CD4-positive, CD25-positive, alpha-beta regulatory T cell (primary cell): ENCODE measurements around the gene DMTF1. TPM values are rescaled to one million over a fixed set of nuclear protein-coding genes. Genes with fewer than 3 reads are reported as not detected.

ENCODE experiments used
- ATAC-seq, 2 donors: fragments of 150-1000 bp; cut with Tn5 transposase; one replicate each; pipeline ENCODE4 v1.10.0; 2021; ENCODE audit warnings: low read depth in 2 of 2, moderate number of reproducible peaks in 2 of 2, moderate library complexity in 1 of 2
- DNase-seq, 3 donors: peaks; one replicate each; pipeline versions ENCODE4 v3.0.0 to v3.0.0-alpha.2; 2012 to 2022; ENCODE audit warnings: mixed read lengths in 1 of 3
- H3K27ac ChIP-seq: one replicate; pipeline ENCODE4 v1.7.0; 2013; ENCODE audit warnings: mild to moderate bottlenecking, low read length; ENCODE audit not compliant: insufficient read depth, poor library complexity, severe bottlenecking
- H3K27me3 ChIP-seq: one replicate; pipeline ENCODE4 v1.7.0; 2013; ENCODE audit warnings: low read length; ENCODE audit not compliant: control insufficient read depth, insufficient read depth
- H3K36me3 ChIP-seq: one replicate; pipeline ENCODE4 v1.7.0; 2013; ENCODE audit warnings: mild to moderate bottlenecking, low read length, moderate library complexity; ENCODE audit not compliant: control insufficient read depth, insufficient read depth
- H3K4me1 ChIP-seq: 2 replicates; pipeline ENCODE4 v1.7.0; 2013; ENCODE audit warnings: mild to moderate bottlenecking, low read length; ENCODE audit not compliant: insufficient read depth, control insufficient read depth, poor library complexity, severe bottlenecking
- H3K4me3 ChIP-seq: one replicate; pipeline ENCODE4 v1.7.0; 2013; ENCODE audit warnings: low read depth, mild to moderate bottlenecking, low read length, moderate library complexity
- H3K9me3 ChIP-seq, 2 experiments: 1 replicate in 1 of 2; 2 replicates in 1 of 2; pipeline ENCODE4 v1.7.0; 2013; ENCODE audit warnings: low read length in 2 of 2, mild to moderate bottlenecking in 1 of 2, moderate library complexity in 1 of 2; ENCODE audit not compliant: control insufficient read depth in 2 of 2
- H3K27ac Mint-ChIP-seq, 3 donors: one replicate each; pipeline ENCODE4 v1.8.0; 2020 to 2022; ENCODE audit warnings: mild to moderate bottlenecking in 3 of 3, mixed read lengths in 3 of 3, moderate library complexity in 2 of 3
- H3K27me3 Mint-ChIP-seq: one replicate; pipeline ENCODE4 v1.8.0; 2022; ENCODE audit warnings: mild to moderate bottlenecking, mixed read lengths
- H3K36me3 Mint-ChIP-seq: one replicate; pipeline ENCODE4 v1.8.0; 2020; ENCODE audit warnings: mixed read lengths
- H3K4me1 Mint-ChIP-seq, 4 donors: one replicate each; pipeline ENCODE4 v1.8.0; 2020 to 2022; ENCODE audit warnings: mixed read lengths in 4 of 4, mild to moderate bottlenecking in 1 of 4
- H3K4me3 Mint-ChIP-seq, 4 donors: one replicate each; pipeline ENCODE4 v1.8.0; 2020 to 2022; ENCODE audit warnings: mild to moderate bottlenecking in 4 of 4, mixed read lengths in 4 of 4, moderate library complexity in 3 of 4
- H3K9me3 Mint-ChIP-seq, 7 donors: one replicate each; pipeline ENCODE4 v1.8.0; 2020 to 2022; ENCODE audit warnings: mixed read lengths in 7 of 7, mild to moderate bottlenecking in 3 of 7, moderate library complexity in 2 of 7
- polyA plus RNA-seq, 4 donors: library from polyadenylated mRNA; unstranded; fragments of 300-500 nt; fragmentation: Illumina TruSeq; gene quantifications; one replicate each; pipeline ENCODE4 v1.2.3, GENCODE V29; 2021
- total RNA-seq: library from RNA; stranded (reverse); gene quantifications from one replicate; pipeline ENCODE4 v1.2.3, GENCODE V29; 2022

The DMTF1 gene
- total RNA-seq (167 TPM), polyA plus RNA-seq (10 to 100 TPM; 27.9 to 34.6 (median 31.7) TPM)

GRCh38 chr7:87152112-87152896 lies at the start of gene DMTF1:
TSS of gene DMTF1 (plus strand) at chr7:87152453. CDS start at chr7:87164942, 12,489 bp downstream.
- Mint-ChIP-seq H3K4me3 (peak within 1 kb of the TSS; percentile 96 to 98 (median 98)), H3K9me3 (no peaks in the 10 kb centered on the region), H3K27ac (peak within 1 kb of the TSS; percentile 98 to 99 (median 98)), H3K36me3 (peaks cover 8% of the 10 kb centered on the region), H3K27me3 (no peaks in the 10 kb centered on the region), H3K4me1 (peaks cover 32 to 54% (median 42%) of the 10 kb centered on the region in 4 donors)
- H3K36me3 ChIP-seq: no peaks in the 10 kb centered on the region
- ATAC-seq (peak; percentile 88 to 89), DNase-seq (peak; percentile 84 to 93 (median 84))
- H3K9me3 ChIP-seq: no peaks in the 10 kb centered on the region
- peak within 1 kb of the TSS; percentile 94 for H3K27ac ChIP-seq
- no peaks in the 10 kb centered on the region for H3K27me3 ChIP-seq
- peak within 1 kb of the TSS; percentile 97 for H3K4me3 ChIP-seq
- H3K4me1 ChIP-seq: peaks cover 49% of the 10 kb centered on the region

- no peak overlapping the region for H3K27ac ChIP-seq
- no peak for DNase-seq
- no peaks in the 10 kb centered on the region for H3K36me3 Mint-ChIP-seq
- peaks cover 4% of the 10 kb centered on the region for H3K27me3 Mint-ChIP-seq
- H3K36me3 ChIP-seq: no peaks in the 10 kb centered on the region
- H3K27ac Mint-ChIP-seq: no peak overlapping the region
- no peaks in the 10 kb centered on the region for H3K4me1 Mint-ChIP-seq
- H3K4me1 ChIP-seq: no peaks in the 10 kb centered on the region
- peaks cover 0 to 4% (median 0%) of the 10 kb centered on the region in 7 donors for H3K9me3 Mint-ChIP-seq
- no peak overlapping the region for H3K4me3 ChIP-seq
- no peak overlapping the region for H3K4me3 Mint-ChIP-seq
- H3K9me3 ChIP-seq: no peaks in the 10 kb centered on the region
- peaks cover 17% of the 10 kb centered on the region for H3K27me3 ChIP-seq
- no peak for ATAC-seq
Measured at GRCh38 chr7:87105401-87105800, 46.9 kb upstream of the DMTF1 start.

- H3K4me1 Mint-ChIP-seq: no peaks in the 10 kb centered on the region
- H3K36me3 Mint-ChIP-seq: no peaks in the 10 kb centered on the region
- DNase-seq (no peak), ATAC-seq (no peak)
- Histone ChIP-seq H3K27me3 (peaks cover 10% of the 10 kb centered on the region), H3K4me3 (no peak overlapping the region), H3K4me1 (no peaks in the 10 kb centered on the region), H3K27ac (no peak overlapping the region), H3K36me3 (no peaks in the 10 kb centered on the region), H3K9me3 (no peaks in the 10 kb centered on the region)
- H3K27me3 Mint-ChIP-seq: peaks cover 8% of the 10 kb centered on the region
- no peak overlapping the region for H3K27ac Mint-ChIP-seq
- H3K4me3 Mint-ChIP-seq: no peak overlapping the region
- peaks cover 0 to 4% (median 0%) of the 10 kb centered on the region in 7 donors for H3K9me3 Mint-ChIP-seq
Measured at GRCh38 chr7:87106974-87107612, 45.2 kb upstream of the DMTF1 start.

- H3K4me1 Mint-ChIP-seq: no peaks in the 10 kb centered on the region
- ATAC-seq (no peak), DNase-seq (no peak)
- H3K9me3 Mint-ChIP-seq: peaks cover 0 to 4% (median 0%) of the 10 kb centered on the region in 7 donors
- Histone ChIP-seq H3K4me1 (no peaks in the 10 kb centered on the region), H3K27ac (no peak overlapping the region), H3K4me3 (no peak overlapping the region), H3K36me3 (no peaks in the 10 kb centered on the region), H3K27me3 (peaks cover 10% of the 10 kb centered on the region), H3K9me3 (no peaks in the 10 kb centered on the region)
- no peaks in the 10 kb centered on the region for H3K36me3 Mint-ChIP-seq
- peaks cover 8% of the 10 kb centered on the region for H3K27me3 Mint-ChIP-seq
- H3K27ac Mint-ChIP-seq: no peak overlapping the region
- no peak overlapping the region for H3K4me3 Mint-ChIP-seq
Measured at GRCh38 chr7:87107949-87108776, 44.1 kb upstream of the DMTF1 start.

- no peaks in the 10 kb centered on the region for H3K36me3 ChIP-seq
- no peak overlapping the region for H3K27ac ChIP-seq
- DNase-seq (no peak), ATAC-seq (no peak)
- Mint-ChIP-seq H3K27me3 (peaks cover 8% of the 10 kb centered on the region), H3K4me1 (no peaks in the 10 kb centered on the region), H3K27ac (no peak overlapping the region), H3K36me3 (no peaks in the 10 kb centered on the region), H3K4me3 (no peak overlapping the region), H3K9me3 (peaks cover 0 to 4% (median 0%) of the 10 kb centered on the region in 7 donors)
- H3K4me3 ChIP-seq: no peak overlapping the region
- no peaks in the 10 kb centered on the region for H3K9me3 ChIP-seq
- H3K4me1 ChIP-seq: no peaks in the 10 kb centered on the region
- H3K27me3 ChIP-seq: peaks cover 10% of the 10 kb centered on the region
Measured at GRCh38 chr7:87110778-87111177, 41.5 kb upstream of the DMTF1 start.

- H3K36me3 ChIP-seq: no peaks in the 10 kb centered on the region
- H3K4me3 ChIP-seq: no peak overlapping the region
- Mint-ChIP-seq H3K4me3 (no peak overlapping the region), H3K9me3 (peaks cover 0 to 4% (median 0%) of the 10 kb centered on the region in 7 donors), H3K36me3 (no peaks in the 10 kb centered on the region), H3K27ac (no peak overlapping the region), H3K27me3 (peaks cover 8% of the 10 kb centered on the region), H3K4me1 (peaks cover 0 to 2% (median 0%) of the 10 kb centered on the region in 4 donors)
- no peak for ATAC-seq
- H3K4me1 ChIP-seq: no peaks in the 10 kb centered on the region
- no peak for DNase-seq
- no peaks in the 10 kb centered on the region for H3K9me3 ChIP-seq
- H3K27me3 ChIP-seq: peaks cover 8% of the 10 kb centered on the region
- no peak overlapping the region for H3K27ac ChIP-seq
Measured at GRCh38 chr7:87111877-87112276, 40.4 kb upstream of the DMTF1 start.

GRCh38 chr7:87113077-87113476 lies 39.2 kb upstream of the DMTF1 start:
- peaks cover 8% of the 10 kb centered on the region for H3K27me3 Mint-ChIP-seq
- no peak overlapping the region for H3K4me3 ChIP-seq
- no peaks in the 10 kb centered on the region for H3K9me3 ChIP-seq
- peaks cover 0 to 2% (median 0%) of the 10 kb centered on the region in 4 donors for H3K4me1 Mint-ChIP-seq
- no peaks in the 10 kb centered on the region for H3K36me3 Mint-ChIP-seq
- no peaks in the 10 kb centered on the region for H3K36me3 ChIP-seq
- H3K27ac ChIP-seq: no peak overlapping the region
- peaks cover 0 to 4% (median 0%) of the 10 kb centered on the region in 7 donors for H3K9me3 Mint-ChIP-seq
- no peaks in the 10 kb centered on the region for H3K4me1 ChIP-seq
- DNase-seq (no peak), ATAC-seq (no peak)
- H3K27ac Mint-ChIP-seq: no peak overlapping the region
- no peak overlapping the region for H3K4me3 Mint-ChIP-seq
- H3K27me3 ChIP-seq: peaks cover 7% of the 10 kb centered on the region
